Neural progenitor cell (in vitro differentiated cells): ENCODE data around the gene GRIK1.

Experiments used
- CTCF ChIP-seq: fragments of 200-600 bp; sonication (generic); IDR thresholded peaks from 2 replicates; pipeline ENCODE4 v1.5.1; 2017; ENCODE audit warnings: antibody characterized with exemption, mild to moderate bottlenecking
- EZH2 ChIP-seq: fragments of 200-600 bp; sonication (generic); IDR thresholded peaks from 2 replicates; pipeline ENCODE4 v1.6.1; 2017; ENCODE audit warnings: antibody characterized with exemption, mild to moderate bottlenecking, moderate library complexity
- EZH2phosphoT487 ChIP-seq: fragments of 200-600 bp; sonication (generic); IDR thresholded peaks from 2 replicates; pipeline ENCODE4 v1.6.1; 2017; ENCODE audit warnings: antibody characterized with exemption

- TF ChIP-seq CTCF (no peak), EZH2 (no peak), EZH2phosphoT487 (no peak)
These were observed 417.9 kb downstream of the GRIK1 start for GRCh38 chr21:29521872-29522271.
